Coronary artery (tissue), 2 donors: ENCODE data around the gene RBSN.

ENCODE experiments used
- DNase-seq: peaks from one replicate; pipeline ENCODE4 v3.0.0-alpha.2; 2017; ENCODE audit warnings: low spot score
- H3K27ac ChIP-seq, 2 donors: fragments of 200-600 bp; sonication (generic); one replicate each; pipeline ENCODE4 v1.5.1; 2016 to 2019
- H3K4me3 ChIP-seq: fragments of 200-600 bp; sonication (generic); 2 replicates; pipeline ENCODE4 v1.5.1; 2016; ENCODE audit warnings: mild to moderate bottlenecking, moderate library complexity
- CTCF ChIP-seq: fragments of 200-600 bp; sonication (generic); IDR thresholded peaks from one replicate; pipeline ENCODE4 v1.5.1; 2019; ENCODE audit warnings: antibody characterized with exemption

RBSN gene

GRCh38 chr3:15049584-15049983 lies 49.4 kb downstream of the RBSN start:
- no peak for DNase-seq
- TF ChIP-seq CTCF, result no peak
- Histone ChIP-seq H3K27ac (no peak overlapping the region), H3K4me3 (no peak overlapping the region)

GRCh38 chr3:15045667-15046066 lies 53.3 kb downstream of the RBSN start:
- no peak overlapping the region for H3K4me3 ChIP-seq
- TF ChIP-seq CTCF, result no peak
- no peak for DNase-seq
- H3K27ac ChIP-seq, result no peak overlapping the region

GRCh38 chr3:15044326-15044725 lies 54.6 kb downstream of the RBSN start:
- no peak for DNase-seq
- no peak for TF ChIP-seq CTCF
- Histone ChIP-seq H3K4me3 (no peak overlapping the region), H3K27ac (no peak overlapping the region)

GRCh38 chr3:15043408-15044171 lies 55.4 kb downstream of the RBSN start:
- H3K4me3 ChIP-seq, result no peak overlapping the region
- H3K27ac ChIP-seq, result no peak overlapping the region
- no peak for DNase-seq
- TF ChIP-seq CTCF, result no peak

- no peak overlapping the region for H3K27ac ChIP-seq
- TF ChIP-seq CTCF, result no peak
- no peak overlapping the region for H3K4me3 ChIP-seq
- DNase-seq, result no peak
Observed at GRCh38 chr3:15042936-15043335, 56.0 kb downstream of the RBSN start.

DNA sequence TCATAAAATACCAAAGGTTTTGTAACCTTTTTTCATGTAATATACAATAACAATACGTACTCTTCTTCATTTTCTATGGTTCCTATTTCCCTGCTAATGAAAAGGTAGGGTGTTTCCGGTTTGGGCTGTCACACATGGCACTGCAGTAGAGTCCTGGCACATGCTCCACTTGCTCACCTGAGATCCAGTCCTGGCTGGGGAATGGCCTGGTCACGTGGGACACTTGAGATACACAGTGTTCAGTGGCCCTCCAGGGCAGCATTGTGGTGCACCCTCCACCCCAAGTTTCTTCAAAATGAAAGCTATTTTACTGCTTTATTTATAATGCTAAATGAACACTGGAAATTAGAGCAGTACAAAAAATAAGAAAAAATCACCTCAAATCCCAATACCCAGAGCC lies 57.0 kb downstream of the RBSN start:
- no peak for DNase-seq
- TF ChIP-seq CTCF, result no peak
- Histone ChIP-seq H3K4me3 (no peak overlapping the region), H3K27ac (no peak overlapping the region)

- TF ChIP-seq CTCF, result no peak
- no peak overlapping the region for H3K4me3 ChIP-seq
- no peak for DNase-seq
- H3K27ac ChIP-seq, result no peak overlapping the region
Observed at GRCh38 chr3:15040844-15041243, 58.1 kb downstream of the RBSN start.
